Measurements from ENCODE around the gene PRR22. TPM values are rescaled to one million over a fixed set of nuclear protein-coding genes. Genes with fewer than 3 reads are reported as not detected.
"Not testable (repeated sequence)": the region's sequence is repeated elsewhere in the genome, so short reads cannot be mapped to it uniquely, and the experiment has no call there.

The PRR22 gene
- total RNA-seq, 1 donor from 2014 or later, result 6.1 TPM

GRCh38 chr19:5782945-5783919 lies 1.3 kb downstream of the PRR22 start:
- Mint-ChIP-seq H3K4me3 (ENCODE audit: low read depth) (no peak overlapping the region), H3K4me1 (ENCODE audit: low read depth) (no peaks in the 10 kb centered on the region), H3K27me3 (ENCODE audit: low read depth) (no peaks in the 10 kb centered on the region), H3K27ac (no peak overlapping the region), H3K36me3 (ENCODE audit: low read depth) (peaks cover 22% of the 10 kb centered on the region), H3K9me3 (no peaks in the 10 kb centered on the region)
- intact Hi-C loops (cut with micrococcal nuclease), result no loop called here
- no peak for DNase-seq (ENCODE audit: low spot score)

GRCh38 chr19:5782322-5782721 lies 2.2 kb downstream of the PRR22 start:
- Mint-ChIP-seq H3K36me3 (ENCODE audit: low read depth) (peaks cover 17% of the 10 kb centered on the region), H3K4me1 (ENCODE audit: low read depth) (no peaks in the 10 kb centered on the region), H3K4me3 (ENCODE audit: low read depth) (no peak overlapping the region), H3K27ac (no peak overlapping the region), H3K9me3 (no peaks in the 10 kb centered on the region), H3K27me3 (ENCODE audit: low read depth) (no peaks in the 10 kb centered on the region)
- intact Hi-C loops (cut with micrococcal nuclease), result no loop called here
- DNase-seq (ENCODE audit: low spot score), result no peak

- H3K4me3 Mint-ChIP-seq (ENCODE audit: low read depth); H3K9me3 Mint-ChIP-seq; intact Hi-C loops (cut with micrococcal nuclease); H3K27ac Mint-ChIP-seq; H3K27me3 Mint-ChIP-seq (ENCODE audit: low read depth); DNase-seq (ENCODE audit: low spot score); H3K36me3 Mint-ChIP-seq (ENCODE audit: low read depth); H3K4me1 Mint-ChIP-seq (ENCODE audit: low read depth): not testable (repeated sequence)
Observed at GRCh38 chr19:5780916-5781315, 3.6 kb downstream of the PRR22 start.

GRCh38 chr19:5778402-5778801 lies 6.1 kb downstream of the PRR22 start:
- Mint-ChIP-seq H3K4me1 (ENCODE audit: low read depth) (no peaks in the 10 kb centered on the region), H3K27ac (no peak overlapping the region), H3K36me3 (ENCODE audit: low read depth) (no peaks in the 10 kb centered on the region), H3K27me3 (ENCODE audit: low read depth) (no peaks in the 10 kb centered on the region), H3K9me3 (no peaks in the 10 kb centered on the region), H3K4me3 (ENCODE audit: low read depth) (no peak overlapping the region)
- DNase-seq (ENCODE audit: low spot score), result no peak
- intact Hi-C loops (cut with micrococcal nuclease), result no loop called here

GRCh38 chr19:5775668-5776309 lies 8.8 kb downstream of the PRR22 start:
- no peaks in the 10 kb centered on the region for H3K27me3 Mint-ChIP-seq (ENCODE audit: low read depth)
- H3K9me3 Mint-ChIP-seq, result no peaks in the 10 kb centered on the region
- H3K4me1 Mint-ChIP-seq (ENCODE audit: low read depth), result no peaks in the 10 kb centered on the region
- no peak overlapping the region for H3K27ac Mint-ChIP-seq
- intact Hi-C loops (cut with micrococcal nuclease), result no loop called here
- H3K36me3 Mint-ChIP-seq (ENCODE audit: low read depth), result no peaks in the 10 kb centered on the region
- DNase-seq (ENCODE audit: low spot score), result no peak
- no peak overlapping the region for H3K4me3 Mint-ChIP-seq (ENCODE audit: low read depth)

- Mint-ChIP-seq H3K9me3 (no peaks in the 10 kb centered on the region), H3K4me3 (ENCODE audit: low read depth) (no peak overlapping the region), H3K36me3 (ENCODE audit: low read depth) (no peaks in the 10 kb centered on the region), H3K4me1 (ENCODE audit: low read depth) (no peaks in the 10 kb centered on the region), H3K27me3 (ENCODE audit: low read depth) (no peaks in the 10 kb centered on the region), H3K27ac (no peak overlapping the region)
- intact Hi-C loops (cut with micrococcal nuclease), result no loop called here
- no peak for DNase-seq (ENCODE audit: low spot score)
Observed at GRCh38 chr19:5774921-5775320, 9.6 kb downstream of the PRR22 start.

GRCh38 chr19:5773276-5773675 lies 11.3 kb downstream of the PRR22 start:
- DNase-seq (ENCODE audit: low spot score), result no peak

GRCh38 chr19:5772416-5772815 lies 12.1 kb downstream of the PRR22 start:
- H3K27ac Mint-ChIP-seq, result no peak overlapping the region
- DNase-seq (ENCODE audit: low spot score), result no peak
- no peaks in the 10 kb centered on the region for H3K27me3 Mint-ChIP-seq (ENCODE audit: low read depth)
- H3K4me3 Mint-ChIP-seq (ENCODE audit: low read depth), result no peak overlapping the region
- intact Hi-C loops (cut with micrococcal nuclease), result no loop called here
- H3K36me3 Mint-ChIP-seq (ENCODE audit: low read depth), result no peaks in the 10 kb centered on the region
- H3K4me1 Mint-ChIP-seq (ENCODE audit: low read depth), result no peaks in the 10 kb centered on the region
- H3K9me3 Mint-ChIP-seq, result no peaks in the 10 kb centered on the region

More at GRCh38 chr19:5773276-5773675, 11.3 kb downstream of the PRR22 start:
- H3K36me3 Mint-ChIP-seq (ENCODE audit: low read depth), result no peaks in the 10 kb centered on the region
- H3K27ac Mint-ChIP-seq, result no peak overlapping the region
- H3K9me3 Mint-ChIP-seq, result no peaks in the 10 kb centered on the region
- H3K4me3 Mint-ChIP-seq (ENCODE audit: low read depth), result no peak overlapping the region
- no peaks in the 10 kb centered on the region for H3K27me3 Mint-ChIP-seq (ENCODE audit: low read depth)
- no peaks in the 10 kb centered on the region for H3K4me1 Mint-ChIP-seq (ENCODE audit: low read depth)
- intact Hi-C loops (cut with micrococcal nuclease), result no loop called here

GRCh38 chr19:5767949-5768348 lies 16.6 kb downstream of the PRR22 start:
- Mint-ChIP-seq H3K4me1 (ENCODE audit: low read depth) (no peaks in the 10 kb centered on the region), H3K9me3 (no peaks in the 10 kb centered on the region), H3K4me3 (ENCODE audit: low read depth) (no peak overlapping the region), H3K27me3 (ENCODE audit: low read depth) (no peaks in the 10 kb centered on the region), H3K27ac (no peak overlapping the region), H3K36me3 (ENCODE audit: low read depth) (no peaks in the 10 kb centered on the region)
- no peak for DNase-seq (ENCODE audit: low spot score)
- intact Hi-C loops (cut with micrococcal nuclease), result no loop called here

GRCh38 chr19:5765220-5765619 lies 19.3 kb downstream of the PRR22 start:
- no peak for DNase-seq (ENCODE audit: low spot score)
- H3K4me1 Mint-ChIP-seq (ENCODE audit: low read depth), result no peaks in the 10 kb centered on the region
- H3K27ac Mint-ChIP-seq, result no peak overlapping the region
- no peak overlapping the region for H3K4me3 Mint-ChIP-seq (ENCODE audit: low read depth)
- no peaks in the 10 kb centered on the region for H3K27me3 Mint-ChIP-seq (ENCODE audit: low read depth)
- no peaks in the 10 kb centered on the region for H3K36me3 Mint-ChIP-seq (ENCODE audit: low read depth)
- intact Hi-C loops (cut with micrococcal nuclease), result no loop called here
- no peaks in the 10 kb centered on the region for H3K9me3 Mint-ChIP-seq

- H3K27me3 Mint-ChIP-seq (ENCODE audit: low read depth), result no peaks in the 10 kb centered on the region
- DNase-seq (ENCODE audit: low spot score), result no peak
- H3K36me3 Mint-ChIP-seq (ENCODE audit: low read depth), result no peaks in the 10 kb centered on the region
- no peaks in the 10 kb centered on the region for H3K4me1 Mint-ChIP-seq (ENCODE audit: low read depth)
- H3K9me3 Mint-ChIP-seq, result no peaks in the 10 kb centered on the region
- intact Hi-C loops (cut with micrococcal nuclease), result no loop called here
- no peak overlapping the region for H3K4me3 Mint-ChIP-seq (ENCODE audit: low read depth)
- H3K27ac Mint-ChIP-seq, result no peak overlapping the region
Observed at GRCh38 chr19:5762608-5763217, 21.8 kb downstream of the PRR22 start.

- Mint-ChIP-seq H3K4me3 (ENCODE audit: low read depth) (no peak overlapping the region), H3K27ac (no peak overlapping the region), H3K36me3 (ENCODE audit: low read depth) (no peaks in the 10 kb centered on the region), H3K4me1 (ENCODE audit: low read depth) (no peaks in the 10 kb centered on the region), H3K9me3 (no peaks in the 10 kb centered on the region), H3K27me3 (ENCODE audit: low read depth) (no peaks in the 10 kb centered on the region)
- intact Hi-C loops (cut with micrococcal nuclease), result no loop called here
- no peak for DNase-seq (ENCODE audit: low spot score)
Observed at GRCh38 chr19:5753743-5754142, 30.8 kb downstream of the PRR22 start.

GRCh38 chr19:5751709-5752108 lies 32.8 kb downstream of the PRR22 start:
- Mint-ChIP-seq H3K9me3 (no peaks in the 10 kb centered on the region), H3K27ac (no peak overlapping the region), H3K4me1 (ENCODE audit: low read depth) (no peaks in the 10 kb centered on the region), H3K27me3 (ENCODE audit: low read depth) (no peaks in the 10 kb centered on the region), H3K4me3 (ENCODE audit: low read depth) (no peak overlapping the region), H3K36me3 (ENCODE audit: low read depth) (no peaks in the 10 kb centered on the region)
- DNase-seq (ENCODE audit: low spot score), result no peak
- intact Hi-C loops (cut with micrococcal nuclease), result no loop called here
